Activated naive CD4-positive, alpha-beta T cell treated with anti-CD3 and anti-CD28 coated beads, Interleukin-2, amount 50 U/mL, for 24 hours (primary cell): Measurements from ENCODE around the gene NPB.
A peak's percentile ranks its signal among the peaks of the same experiment; 100 is the strongest.

ENCODE experiments used
- H3K27ac Mint-ChIP-seq: one replicate; pipeline ENCODE4 v1.8.0; 2021; ENCODE audit warnings: mild to moderate bottlenecking, mixed read lengths
- H3K27me3 Mint-ChIP-seq: one replicate; pipeline ENCODE4 v1.8.0; 2021; ENCODE audit warnings: mixed read lengths
- H3K36me3 Mint-ChIP-seq: one replicate; pipeline ENCODE4 v1.8.0; 2021; ENCODE audit warnings: mixed read lengths
- H3K4me1 Mint-ChIP-seq: one replicate; pipeline ENCODE4 v1.8.0; 2021; ENCODE audit warnings: mixed read lengths
- H3K4me3 Mint-ChIP-seq: one replicate; pipeline ENCODE4 v1.8.0; 2021; ENCODE audit warnings: mild to moderate bottlenecking, mixed read lengths
- H3K9me3 Mint-ChIP-seq: one replicate; pipeline ENCODE4 v1.8.0; 2021; ENCODE audit warnings: mixed read lengths

The NPB gene

GRCh38 chr17:81903415-81903831, 1.4 kb downstream of the NPB start:
- Mint-ChIP-seq H3K4me3 (no peak overlapping the region), H3K9me3 (no peaks in the 10 kb centered on the region), H3K4me1 (peaks cover 7% of the 10 kb centered on the region), H3K36me3 (peaks cover 7% of the 10 kb centered on the region), H3K27me3 (peaks cover 7% of the 10 kb centered on the region), H3K27ac (no peak overlapping the region)

GRCh38 chr17:81903896-81904599, 2.0 kb downstream of the NPB start:
- Mint-ChIP-seq H3K27ac (no peak overlapping the region), H3K4me1 (peaks cover 7% of the 10 kb centered on the region), H3K27me3 (peaks cover 7% of the 10 kb centered on the region), H3K9me3 (no peaks in the 10 kb centered on the region), H3K36me3 (peaks cover 7% of the 10 kb centered on the region), H3K4me3 (no peak overlapping the region)

GRCh38 chr17:81904600-81905423, 2.8 kb downstream of the NPB start:
- H3K36me3 Mint-ChIP-seq: peaks cover 7% of the 10 kb centered on the region
- H3K4me1 Mint-ChIP-seq: peaks cover 7% of the 10 kb centered on the region
- no peaks in the 10 kb centered on the region for H3K9me3 Mint-ChIP-seq
- peaks cover 7% of the 10 kb centered on the region for H3K27me3 Mint-ChIP-seq
- no peak overlapping the region for H3K27ac Mint-ChIP-seq
- no peak overlapping the region for H3K4me3 Mint-ChIP-seq

GRCh38 chr17:81905424-81905875, 3.4 kb downstream of the NPB start:
- peaks cover 2% of the 10 kb centered on the region for H3K36me3 Mint-ChIP-seq
- H3K4me1 Mint-ChIP-seq: peaks cover 7% of the 10 kb centered on the region
- no peak overlapping the region for H3K4me3 Mint-ChIP-seq
- peaks cover 6% of the 10 kb centered on the region for H3K27me3 Mint-ChIP-seq
- no peak overlapping the region for H3K27ac Mint-ChIP-seq
- no peaks in the 10 kb centered on the region for H3K9me3 Mint-ChIP-seq

GRCh38 chr17:81905993-81906392, 4.0 kb downstream of the NPB start:
- Mint-ChIP-seq H3K27me3 (peaks cover 3% of the 10 kb centered on the region), H3K36me3 (no peaks in the 10 kb centered on the region), H3K4me1 (peaks cover 3% of the 10 kb centered on the region), H3K4me3 (no peak overlapping the region), H3K9me3 (no peaks in the 10 kb centered on the region), H3K27ac (no peak overlapping the region)

- Mint-ChIP-seq H3K4me1 (no peaks in the 10 kb centered on the region), H3K9me3 (no peaks in the 10 kb centered on the region), H3K27me3 (no peaks in the 10 kb centered on the region), H3K4me3 (no peak overlapping the region), H3K36me3 (no peaks in the 10 kb centered on the region), H3K27ac (no peak overlapping the region)
These were observed 4.6 kb downstream of the NPB start for GRCh38 chr17:81906476-81907218.

GRCh38 chr17:81907219-81908145, 5.4 kb downstream of the NPB start:
- no peak overlapping the region for H3K27ac Mint-ChIP-seq
- no peaks in the 10 kb centered on the region for H3K9me3 Mint-ChIP-seq
- no peaks in the 10 kb centered on the region for H3K36me3 Mint-ChIP-seq
- no peak overlapping the region for H3K4me3 Mint-ChIP-seq
- H3K4me1 Mint-ChIP-seq: no peaks in the 10 kb centered on the region
- no peaks in the 10 kb centered on the region for H3K27me3 Mint-ChIP-seq

- Mint-ChIP-seq H3K4me3 (no peak overlapping the region), H3K36me3 (peaks cover 7% of the 10 kb centered on the region), H3K4me1 (no peaks in the 10 kb centered on the region), H3K27ac (no peak overlapping the region), H3K27me3 (no peaks in the 10 kb centered on the region), H3K9me3 (no peaks in the 10 kb centered on the region)
These were observed 6.8 kb downstream of the NPB start for GRCh38 chr17:81908793-81909192.

GRCh38 chr17:81909231-81909630, 7.2 kb downstream of the NPB start:
- Mint-ChIP-seq H3K27ac (no peak overlapping the region), H3K4me3 (no peak overlapping the region), H3K36me3 (peaks cover 7% of the 10 kb centered on the region), H3K9me3 (no peaks in the 10 kb centered on the region), H3K27me3 (no peaks in the 10 kb centered on the region), H3K4me1 (no peaks in the 10 kb centered on the region)

GRCh38 chr17:81909966-81910839, 8.2 kb downstream of the NPB start:
- Mint-ChIP-seq H3K27ac (no peak overlapping the region), H3K4me3 (peak overlapping the region; percentile 81), H3K36me3 (peaks cover 7% of the 10 kb centered on the region), H3K4me1 (peaks cover 5% of the 10 kb centered on the region), H3K9me3 (no peaks in the 10 kb centered on the region), H3K27me3 (no peaks in the 10 kb centered on the region)

GRCh38 chr17:81910840-81911276, 8.8 kb downstream of the NPB start:
- H3K9me3 Mint-ChIP-seq: no peaks in the 10 kb centered on the region
- peaks cover 8% of the 10 kb centered on the region for H3K4me1 Mint-ChIP-seq
- peaks cover 7% of the 10 kb centered on the region for H3K36me3 Mint-ChIP-seq
- no peaks in the 10 kb centered on the region for H3K27me3 Mint-ChIP-seq
- H3K27ac Mint-ChIP-seq: no peak overlapping the region
- peak overlapping the region; percentile 81 for H3K4me3 Mint-ChIP-seq

- peak within 1 kb of the TSS; percentile 81 for H3K4me3 Mint-ChIP-seq
- H3K4me1 Mint-ChIP-seq: peaks cover 13% of the 10 kb centered on the region
- no peaks in the 10 kb centered on the region for H3K9me3 Mint-ChIP-seq
- no peak within 1 kb of the TSS for H3K27ac Mint-ChIP-seq
- peaks cover 7% of the 10 kb centered on the region for H3K36me3 Mint-ChIP-seq
- no peaks in the 10 kb centered on the region for H3K27me3 Mint-ChIP-seq
These were observed 9.4 kb downstream of the NPB start, which contains the start of gene PCYT2 for GRCh38 chr17:81911277-81911961. Gene PCYT2, minus strand, starts transcription at chr17:81911399. Its CDS starts 44 bp downstream, at chr17:81911355.

GRCh38 chr17:81911969-81912368, 9.9 kb downstream of the NPB start:
- Mint-ChIP-seq H3K27ac (no peak overlapping the region), H3K27me3 (no peaks in the 10 kb centered on the region), H3K36me3 (peaks cover 7% of the 10 kb centered on the region)

More at GRCh38 chr17:81911969-81912368, 9.9 kb downstream of the NPB start:
- Mint-ChIP-seq H3K9me3 (no peaks in the 10 kb centered on the region), H3K4me1 (peaks cover 18% of the 10 kb centered on the region), H3K4me3 (peak overlapping the region; percentile 59)
